Keratinocyte (primary cell): ENCODE measurements around the gene ANKDD1A.

Experiments
- CTCF ChIP-seq, 3 experiments: IDR thresholded peaks in 1 of 3; conservative IDR thresholded peaks in 1 of 3; optimal IDR thresholded peaks in 1 of 3; 2 replicates in 2 of 3; 3 replicates in 1 of 3; pipeline versions ENCODE3 to v1.5.1; 2011; ENCODE audit warnings: low read length in 3 of 3, mild to moderate bottlenecking in 3 of 3, moderate library complexity in 2 of 3, control low read depth in 1 of 3, inconsistent platforms in 1 of 3; ENCODE audit not compliant: insufficient read depth in 2 of 3; ENCODE audit errors: extremely low read depth in 1 of 3
- EZH2 ChIP-seq: IDR thresholded peaks from one replicate; pipeline ENCODE4 v1.6.1; 2012; ENCODE audit warnings: inconsistent platforms, mild to moderate bottlenecking, low read length, moderate library complexity

- TF ChIP-seq CTCF (optimal IDR thresholded peaks at IDR 0.05 in 1 of 3, IDR thresholded peaks at IDR 0.05 in 1 of 3, conservative IDR thresholded peaks at IDR 0.05 in 1 of 3; ENCODE audit: extremely low read depth in 1 of 3, insufficient read depth in 2 of 3, low read length in 3 of 3) = no peak
- TF ChIP-seq EZH2 = no peak
Observed at GRCh38 chr15:64901141-64901540, 10.6 kb upstream of the ANKDD1A start.
